ENCODE data around the gene PITPNM3.

- no peak for TF ChIP-seq CTCF (conservative IDR thresholded peaks at IDR 0.05 in 1 of 2, IDR thresholded peaks at IDR 0.05 in 1 of 2; ENCODE audit: low read depth in 1 of 2, low read length in 2 of 2)
- no peak for TF ChIP-seq EZH2 (IDR thresholded peaks at IDR 0.05; ENCODE audit: low read length, missing control alignments)
These were observed 80.9 kb downstream of the PITPNM3 start for GRCh38 chr17:6475411-6475810.

Data from fibroblast of lung (primary cell).